HG02610 (cell line): ENCODE data around the gene PAF1.

Experiments
- ATAC-seq: cut with Tn5 transposase; IDR thresholded peaks from one replicate; pipeline ENCODE4 v1.9.1; 2021; ENCODE audit warnings: mild to moderate bottlenecking, moderate library complexity; ENCODE audit not compliant: unreplicated experiment

PAF1 gene

DNA sequence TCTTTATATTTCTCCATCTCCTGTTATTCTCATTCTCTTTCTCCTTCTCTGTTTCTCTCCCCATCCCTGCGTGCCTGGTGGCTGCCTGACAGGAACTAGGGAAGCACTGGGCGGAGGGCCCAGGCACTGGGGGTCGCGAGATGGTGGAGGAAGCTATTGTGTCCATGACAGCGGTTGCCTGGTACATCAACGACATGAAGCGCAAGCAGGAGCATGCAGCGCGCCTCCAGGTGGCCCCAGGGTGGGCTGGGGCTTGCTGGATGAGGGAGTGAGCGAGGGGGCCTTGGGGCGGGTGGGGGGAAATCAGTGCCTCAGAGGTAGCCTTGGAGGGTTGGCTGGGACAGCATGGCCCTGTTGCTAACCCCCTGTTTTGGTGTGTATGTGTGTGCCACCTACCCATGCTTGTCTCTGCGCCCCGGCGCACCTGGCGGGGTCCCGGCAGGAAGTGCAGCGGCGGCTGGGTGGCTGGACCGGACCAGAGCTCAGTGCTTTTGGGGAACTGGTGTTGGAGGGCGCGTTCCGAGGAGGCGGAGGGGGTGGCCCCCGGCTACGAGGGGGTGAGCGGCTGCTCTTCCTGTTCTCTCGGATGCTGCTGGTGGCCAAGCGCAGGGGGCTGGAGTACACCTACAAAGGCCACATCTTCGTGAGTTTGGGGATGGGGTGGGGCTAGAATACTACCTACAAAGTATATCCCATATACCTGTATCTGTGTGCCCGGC is 26.7 kb upstream of the PAF1 start:
- no peak for ATAC-seq

- ATAC-seq = no peak
These were observed 25.5 kb upstream of the PAF1 start for GRCh38 chr19:39416152-39417120.

GRCh38 chr19:39415111-39416046 is 24.5 kb upstream of the PAF1 start:
- no peak for ATAC-seq

GRCh38 chr19:39413911-39414608 is 23.2 kb upstream of the PAF1 start:
- no peak for ATAC-seq

DNA sequence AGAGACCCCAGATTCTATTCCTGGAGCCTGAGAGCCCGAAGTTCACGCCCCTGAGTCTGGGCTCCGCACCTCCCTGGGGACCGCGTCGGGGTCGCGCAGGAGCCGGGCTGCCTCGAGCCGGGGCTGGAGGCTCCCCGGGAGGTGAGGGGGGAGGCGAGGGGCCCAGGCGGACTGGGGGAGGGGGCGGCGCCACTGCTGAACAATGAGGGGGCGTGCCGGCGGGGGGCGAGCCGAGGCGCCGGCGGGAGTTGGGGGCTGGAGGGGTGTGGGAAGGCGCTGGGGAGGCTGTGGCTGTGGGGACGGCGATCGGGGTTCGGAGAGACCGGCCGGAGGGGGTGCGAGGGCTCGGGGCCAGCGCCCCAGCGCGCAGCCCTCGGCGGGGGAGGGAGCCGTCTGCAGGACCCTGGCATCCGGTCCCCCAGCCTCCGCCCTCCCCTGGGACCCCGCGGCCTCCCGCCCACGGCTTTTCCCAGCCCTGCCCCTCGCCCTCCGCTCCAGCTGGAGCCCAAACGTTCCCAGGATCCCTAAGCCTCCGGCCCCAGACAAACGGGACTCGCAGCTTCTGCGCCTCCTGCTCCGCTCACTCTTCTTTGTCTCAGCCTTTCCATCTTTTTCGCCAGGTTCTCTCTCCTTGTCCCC is 22.5 kb upstream of the PAF1 start:
- ATAC-seq = no peak

DNA sequence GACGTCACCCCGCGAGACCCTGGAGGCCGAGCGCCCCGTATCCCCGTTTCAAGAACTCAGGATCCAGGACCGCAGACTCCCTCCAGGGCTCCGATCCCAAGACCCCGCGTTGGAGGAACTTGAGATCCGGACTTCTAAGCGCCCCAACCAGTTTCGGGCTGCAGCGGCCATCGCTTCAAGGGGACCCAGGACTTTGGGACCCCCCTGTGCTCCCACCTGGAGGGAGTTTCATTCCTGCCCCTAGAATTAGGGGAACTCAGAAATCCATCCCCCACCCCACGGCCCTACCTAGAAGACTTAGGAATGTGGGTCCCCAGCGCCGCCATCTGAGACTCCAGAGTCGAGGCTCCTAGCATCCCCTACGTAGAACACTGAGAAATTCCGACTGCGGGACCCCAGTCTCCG is 22.0 kb upstream of the PAF1 start:
- no peak for ATAC-seq

DNA sequence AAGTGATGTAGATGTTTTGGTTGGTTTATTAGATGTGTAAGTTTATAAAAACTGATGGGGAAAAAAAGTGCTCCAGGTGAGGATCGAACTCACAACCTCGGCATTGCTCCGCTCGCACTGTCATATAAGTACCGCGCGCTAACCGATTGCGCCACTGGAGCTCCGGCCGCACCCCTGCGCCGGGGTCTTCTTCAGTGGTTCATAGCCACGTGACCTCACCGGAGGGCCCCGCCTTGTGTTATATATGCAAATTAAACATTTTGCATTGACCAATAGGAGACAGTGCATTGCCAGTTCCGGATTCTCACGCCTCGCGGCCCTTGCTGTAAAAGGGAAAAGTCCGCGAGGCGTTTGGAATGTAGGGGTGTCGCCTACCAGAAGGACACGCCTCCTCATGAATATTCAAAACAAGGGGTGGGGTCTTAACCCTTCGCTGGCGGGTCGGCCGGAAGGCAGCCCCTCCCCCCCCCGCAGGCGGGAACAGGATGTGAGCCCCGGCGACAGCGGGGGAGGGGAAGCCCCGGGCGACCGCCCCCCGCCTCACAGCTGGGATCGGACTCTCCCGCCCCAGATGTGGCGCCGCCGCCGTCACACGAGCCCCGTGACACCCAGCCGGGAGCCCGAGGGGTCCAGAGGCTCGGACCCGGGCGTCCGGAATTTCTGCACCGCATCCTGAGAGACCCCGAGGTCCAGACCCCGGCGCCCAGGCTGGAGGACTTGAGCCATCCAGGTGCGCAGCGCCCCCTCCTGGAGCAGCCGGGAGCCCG is 21.4 kb upstream of the PAF1 start, which contains the start of gene PLEKHG2:
PLEKHG2 (plus strand) TSS at position 570 of the 767 bp plus-strand sequence. CDS start 1,418 bp downstream, outside the sequence.
- peak; percentile 63 for ATAC-seq

DNA sequence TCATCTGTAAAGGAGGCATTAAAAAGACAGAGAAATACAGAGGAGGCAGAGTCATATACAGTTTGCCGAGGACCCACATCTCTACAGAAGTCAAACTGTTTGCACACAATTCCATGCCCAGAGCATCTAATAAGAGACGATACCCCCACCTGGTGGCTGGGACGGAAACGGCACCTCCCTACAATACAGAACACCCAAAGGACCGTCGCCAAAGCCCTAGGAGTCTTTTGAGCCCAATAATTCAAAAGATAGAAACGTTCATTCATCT is 20.9 kb upstream of the PAF1 start:
- ATAC-seq = peak; percentile 29

- ATAC-seq = no peak
These were observed 20.4 kb upstream of the PAF1 start for GRCh38 chr19:39411081-39411831.

GRCh38 chr19:39410831-39411080 is 19.9 kb upstream of the PAF1 start:
- ATAC-seq = no peak

- ATAC-seq = no peak
These were observed 19.3 kb upstream of the PAF1 start for GRCh38 chr19:39410017-39410830.

GRCh38 chr19:39409208-39410016 is 18.5 kb upstream of the PAF1 start:
- ATAC-seq = no peak

DNA sequence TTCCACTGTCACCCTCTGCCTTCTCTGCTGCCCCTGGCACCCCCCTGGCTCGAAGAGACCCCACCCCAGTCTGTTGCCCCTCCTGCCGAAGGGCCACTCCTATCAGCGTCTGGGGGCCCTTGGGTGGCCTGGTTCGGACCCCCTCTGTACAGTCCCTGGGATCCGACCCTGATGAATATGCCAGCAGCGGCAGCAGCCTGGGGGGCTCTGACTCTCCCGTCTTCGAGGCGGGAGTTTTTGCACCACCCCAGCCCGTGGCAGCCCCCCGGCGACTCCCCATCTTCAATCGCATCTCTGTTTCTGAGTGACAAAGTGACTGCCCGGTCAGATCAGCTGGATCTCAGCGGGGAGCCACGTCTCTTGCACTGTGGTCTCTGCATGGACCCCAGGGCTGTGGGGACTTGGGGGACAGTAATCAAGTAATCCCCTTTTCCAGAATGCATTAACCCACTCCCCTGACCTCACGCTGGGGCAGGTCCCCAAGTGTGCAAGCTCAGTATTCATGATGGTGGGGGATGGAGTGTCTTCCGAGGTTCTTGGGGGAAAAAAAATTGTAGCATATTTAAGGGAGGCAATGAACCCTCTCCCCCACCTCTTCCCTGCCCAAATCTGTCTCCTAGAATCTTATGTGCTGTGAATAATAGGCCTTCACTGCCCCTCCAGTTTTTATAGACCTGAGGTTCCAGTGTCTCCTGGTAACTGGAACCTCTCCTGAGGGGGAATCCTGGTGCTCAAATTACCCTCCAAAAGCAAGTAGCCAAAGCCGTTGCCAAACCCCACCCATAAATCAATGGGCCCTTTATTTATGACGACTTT is 17.7 kb upstream of the PAF1 start:
- no peak for ATAC-seq

GRCh38 chr19:39407660-39408391 is 16.9 kb upstream of the PAF1 start:
- no peak for ATAC-seq

GRCh38 chr19:39407410-39407659 is 16.4 kb upstream of the PAF1 start:
- no peak for ATAC-seq
